ENCODE results near the gene MEGF6. TPM values are rescaled to one million over a fixed set of nuclear protein-coding genes. Genes with fewer than 3 reads are reported as not detected.
"Not testable (repeated sequence)": the region's sequence is repeated elsewhere in the genome, so short reads cannot be mapped to it uniquely, and the experiment has no call there.

Gene MEGF6
- total RNA-seq, 1 donor from 2014 or later = 198 TPM

GRCh38 chr1:3575993-3576392 is 35.3 kb downstream of the MEGF6 start:
- Mint-ChIP-seq H3K27me3 (ENCODE audit: unreplicated experiment) (peaks cover 13% of the 10 kb centered on the region), H3K4me3 (ENCODE audit: unreplicated experiment) (no peak overlapping the region), H3K36me3 (ENCODE audit: low read depth, unreplicated experiment) (peaks cover 2% of the 10 kb centered on the region), H3K27ac (ENCODE audit: unreplicated experiment) (no peak overlapping the region), H3K9me3 (ENCODE audit: unreplicated experiment) (no peaks in the 10 kb centered on the region), H3K4me1 (ENCODE audit: unreplicated experiment) (peaks cover 10% of the 10 kb centered on the region)
- no peak for DNase-seq (ENCODE audit: low spot score)
- no peak for TF ChIP-seq CTCF (IDR thresholded peaks at IDR 0.05; ENCODE audit: unreplicated experiment)

- DNase-seq (ENCODE audit: low spot score); H3K9me3 Mint-ChIP-seq (ENCODE audit: unreplicated experiment); H3K27ac Mint-ChIP-seq (ENCODE audit: unreplicated experiment); H3K4me3 Mint-ChIP-seq (ENCODE audit: unreplicated experiment); H3K36me3 Mint-ChIP-seq (ENCODE audit: low read depth, unreplicated experiment): not testable (repeated sequence)
- H3K4me1 Mint-ChIP-seq (ENCODE audit: unreplicated experiment) = peaks cover 10% of the 10 kb centered on the region
- H3K27me3 Mint-ChIP-seq (ENCODE audit: unreplicated experiment) = peaks cover 13% of the 10 kb centered on the region
Observed at GRCh38 chr1:3575515-3575914, 35.8 kb downstream of the MEGF6 start.

- no peaks in the 10 kb centered on the region for H3K9me3 Mint-ChIP-seq (ENCODE audit: unreplicated experiment)
- peaks cover 10% of the 10 kb centered on the region for H3K27me3 Mint-ChIP-seq (ENCODE audit: unreplicated experiment)
- H3K27ac Mint-ChIP-seq (ENCODE audit: unreplicated experiment) = no peak overlapping the region
- TF ChIP-seq CTCF (IDR thresholded peaks at IDR 0.05; ENCODE audit: unreplicated experiment) = no peak
- H3K4me3 Mint-ChIP-seq (ENCODE audit: unreplicated experiment) = no peak overlapping the region
- H3K4me1 Mint-ChIP-seq (ENCODE audit: unreplicated experiment) = no peaks in the 10 kb centered on the region
- peaks cover 2% of the 10 kb centered on the region for H3K36me3 Mint-ChIP-seq (ENCODE audit: low read depth, unreplicated experiment)
- DNase-seq (ENCODE audit: low spot score) = no peak
Observed at GRCh38 chr1:3573500-3573899, 37.8 kb downstream of the MEGF6 start.

- DNase-seq (ENCODE audit: low spot score); H3K4me1 Mint-ChIP-seq (ENCODE audit: unreplicated experiment): not testable (repeated sequence)
Observed at GRCh38 chr1:3572638-3573037, 38.7 kb downstream of the MEGF6 start.

GRCh38 chr1:3571263-3571662 is 40.0 kb downstream of the MEGF6 start:
- TF ChIP-seq CTCF (IDR thresholded peaks at IDR 0.05; ENCODE audit: unreplicated experiment) = no peak
- Mint-ChIP-seq H3K27me3 (ENCODE audit: unreplicated experiment) (peaks cover 10% of the 10 kb centered on the region), H3K4me3 (ENCODE audit: unreplicated experiment) (no peak overlapping the region), H3K9me3 (ENCODE audit: unreplicated experiment) (no peaks in the 10 kb centered on the region), H3K27ac (ENCODE audit: unreplicated experiment) (no peak overlapping the region), H3K4me1 (ENCODE audit: unreplicated experiment) (no peaks in the 10 kb centered on the region), H3K36me3 (ENCODE audit: low read depth, unreplicated experiment) (peaks cover 2% of the 10 kb centered on the region)
- DNase-seq (ENCODE audit: low spot score) = no peak

More at GRCh38 chr1:3572638-3573037, 38.7 kb downstream of the MEGF6 start:
- not testable (repeated sequence) for H3K27ac Mint-ChIP-seq (ENCODE audit: unreplicated experiment); H3K4me3 Mint-ChIP-seq (ENCODE audit: unreplicated experiment); H3K9me3 Mint-ChIP-seq (ENCODE audit: unreplicated experiment); H3K36me3 Mint-ChIP-seq (ENCODE audit: low read depth, unreplicated experiment); H3K27me3 Mint-ChIP-seq (ENCODE audit: unreplicated experiment)

- Mint-ChIP-seq H3K9me3 (ENCODE audit: unreplicated experiment) (no peaks in the 10 kb centered on the region), H3K4me3 (ENCODE audit: unreplicated experiment) (no peak overlapping the region), H3K36me3 (ENCODE audit: low read depth, unreplicated experiment) (peaks cover under 1% of the 10 kb centered on the region), H3K27me3 (ENCODE audit: unreplicated experiment) (peaks cover 10% of the 10 kb centered on the region), H3K27ac (ENCODE audit: unreplicated experiment) (no peak overlapping the region), H3K4me1 (ENCODE audit: unreplicated experiment) (no peaks in the 10 kb centered on the region)
- DNase-seq (ENCODE audit: low spot score) = no peak
- TF ChIP-seq CTCF (IDR thresholded peaks at IDR 0.05; ENCODE audit: unreplicated experiment) = no peak
Observed at GRCh38 chr1:3570066-3570986, 41.0 kb downstream of the MEGF6 start.

Measured in endothelial cell (in vitro differentiated cells).